ENCODE data around the gene LHPP.

The LHPP gene

GRCh38 chr10:124448696-124449169, 12.9 kb upstream of the LHPP start:
- H3K27me3 ChIP-seq (ENCODE audit: insufficient read depth, poor library complexity, severe bottlenecking), result peaks cover 78% of the 10 kb centered on the region
- TF ChIP-seq GABPA (IDR thresholded peaks at IDR 0.05; ENCODE audit: low read depth) (no peak), POLR2AphosphoS5 (IDR thresholded peaks at IDR 0.05; ENCODE audit: low read depth) (no peak), SPI1 (IDR thresholded peaks at IDR 0.05; ENCODE audit: borderline replicate concordance, low read depth) (no peak), REST (IDR thresholded peaks at IDR 0.05; ENCODE audit: insufficient replicate concordance, low read depth) (no peak)
- TF ChIP-seq, protein P1, sequence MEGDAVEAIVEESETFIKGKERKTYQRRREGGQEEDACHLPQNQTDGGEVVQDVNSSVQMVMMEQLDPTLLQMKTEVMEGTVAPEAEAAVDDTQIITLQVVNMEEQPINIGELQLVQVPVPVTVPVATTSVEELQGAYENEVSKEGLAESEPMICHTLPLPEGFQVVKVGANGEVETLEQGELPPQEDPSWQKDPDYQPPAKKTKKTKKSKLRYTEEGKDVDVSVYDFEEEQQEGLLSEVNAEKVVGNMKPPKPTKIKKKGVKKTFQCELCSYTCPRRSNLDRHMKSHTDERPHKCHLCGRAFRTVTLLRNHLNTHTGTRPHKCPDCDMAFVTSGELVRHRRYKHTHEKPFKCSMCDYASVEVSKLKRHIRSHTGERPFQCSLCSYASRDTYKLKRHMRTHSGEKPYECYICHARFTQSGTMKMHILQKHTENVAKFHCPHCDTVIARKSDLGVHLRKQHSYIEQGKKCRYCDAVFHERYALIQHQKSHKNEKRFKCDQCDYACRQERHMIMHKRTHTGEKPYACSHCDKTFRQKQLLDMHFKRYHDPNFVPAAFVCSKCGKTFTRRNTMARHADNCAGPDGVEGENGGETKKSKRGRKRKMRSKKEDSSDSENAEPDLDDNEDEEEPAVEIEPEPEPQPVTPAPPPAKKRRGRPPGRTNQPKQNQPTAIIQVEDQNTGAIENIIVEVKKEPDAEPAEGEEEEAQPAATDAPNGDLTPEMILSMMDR (IDR thresholded peaks at IDR 0.05; ENCODE audit: insufficient read depth, low read length), result no peak
- no peak overlapping the region for H3K4me3 ChIP-seq (replicated peaks; ENCODE audit: insufficient read depth, low read length)
- H3K27ac ChIP-seq (replicated peaks), result no peak overlapping the region
- no peak for DNase-seq (ENCODE audit: low read depth in 1 of 2, low spot score in 1 of 2)

DNA sequence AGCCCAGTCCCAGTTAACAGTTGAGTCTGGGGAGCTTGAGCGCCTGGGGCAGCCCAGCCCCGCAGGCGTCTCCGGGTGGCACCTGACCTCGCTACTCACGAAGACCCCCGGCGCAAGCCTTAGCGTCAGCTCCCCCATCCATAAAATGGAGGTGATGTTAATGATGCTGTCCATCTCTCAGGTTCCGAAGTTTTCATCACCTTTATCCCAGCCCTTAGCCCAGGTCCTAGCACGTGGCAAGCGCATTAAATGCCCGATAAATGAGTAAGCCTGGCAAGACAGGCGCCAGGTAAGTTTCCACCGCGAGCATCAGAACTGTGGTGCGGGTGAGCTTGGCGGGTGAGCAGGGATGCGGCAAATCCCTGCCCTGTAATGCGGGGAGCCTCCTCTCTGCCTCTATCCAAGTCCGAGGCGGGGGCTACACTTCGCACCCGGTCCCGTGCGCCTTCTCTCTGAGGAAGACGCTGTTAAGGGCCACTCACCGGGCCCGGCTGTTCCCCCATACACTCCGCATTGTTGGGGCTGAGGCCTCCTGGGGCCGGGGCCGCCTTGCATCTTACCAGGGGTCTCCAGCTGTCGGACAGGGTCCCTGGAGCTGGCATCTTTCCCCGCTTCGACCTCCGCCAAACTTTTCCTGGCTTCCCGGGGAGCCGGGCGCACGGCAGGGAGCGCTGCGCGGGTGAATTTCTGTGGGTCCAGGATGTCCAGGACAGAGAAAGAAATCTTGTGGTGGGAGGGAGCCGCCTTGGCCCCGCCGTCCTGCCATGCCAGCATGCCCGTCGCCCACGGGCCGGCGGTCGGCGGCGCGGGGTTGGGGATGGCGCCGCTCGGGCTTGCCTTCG, 12.2 kb upstream of the LHPP start:
- no peak for DNase-seq (ENCODE audit: low read depth in 1 of 2, low spot score in 1 of 2)
- TF ChIP-seq GABPA (IDR thresholded peaks at IDR 0.05; ENCODE audit: low read depth), result no peak
- TF ChIP-seq POLR2AphosphoS5 (IDR thresholded peaks at IDR 0.05; ENCODE audit: low read depth), result no peak
- TF ChIP-seq REST (IDR thresholded peaks at IDR 0.05; ENCODE audit: insufficient replicate concordance, low read depth), result no peak
- no peak for TF ChIP-seq SPI1 (IDR thresholded peaks at IDR 0.05; ENCODE audit: borderline replicate concordance, low read depth)
- TF ChIP-seq, protein P1 (IDR thresholded peaks at IDR 0.05; ENCODE audit: insufficient read depth, low read length), result no peak
- Histone ChIP-seq H3K27me3 (ENCODE audit: insufficient read depth, poor library complexity, severe bottlenecking) (peaks cover 80% of the 10 kb centered on the region), H3K4me3 (replicated peaks; ENCODE audit: insufficient read depth, low read length) (no peak overlapping the region), H3K27ac (replicated peaks) (no peak overlapping the region)

GRCh38 chr10:124450012-124450782, 11.4 kb upstream of the LHPP start, which contains the start of gene NKX1-2:
Gene NKX1-2, minus strand, starts transcription at chr10:124450035. Its CDS starts 92 bp downstream, at chr10:124449943.
- TF ChIP-seq GABPA (IDR thresholded peaks at IDR 0.05; ENCODE audit: low read depth), result no peak
- TF ChIP-seq, protein P1 (IDR thresholded peaks at IDR 0.05; ENCODE audit: insufficient read depth, low read length), result no peak
- TF ChIP-seq POLR2AphosphoS5 (IDR thresholded peaks at IDR 0.05; ENCODE audit: low read depth), result no peak
- TF ChIP-seq SPI1 (IDR thresholded peaks at IDR 0.05; ENCODE audit: borderline replicate concordance, low read depth), result no peak
- no peak for TF ChIP-seq REST (IDR thresholded peaks at IDR 0.05; ENCODE audit: insufficient replicate concordance, low read depth)
- H3K27me3 ChIP-seq (ENCODE audit: insufficient read depth, poor library complexity, severe bottlenecking), result peaks cover 76% of the 10 kb centered on the region
- no peak within 1 kb of the TSS for H3K27ac ChIP-seq (replicated peaks)
- DNase-seq (ENCODE audit: low read depth in 1 of 2, low spot score in 1 of 2), result no peak
- H3K4me3 ChIP-seq (replicated peaks; ENCODE audit: insufficient read depth, low read length), result no peak within 1 kb of the TSS
